GM21515 (cell line): ENCODE results near the gene KLKB1.
"Not testable (repeated sequence)": the region's sequence is repeated elsewhere in the genome, so short reads cannot be mapped to it uniquely, and the experiment has no call there.

Experiments
- ATAC-seq: cut with Tn5 transposase; IDR thresholded peaks from one replicate; pipeline ENCODE4 v1.9.1; 2021; ENCODE audit not compliant: unreplicated experiment

The KLKB1 gene

GRCh38 chr4:186264660-186265059 lies 37.4 kb downstream of the KLKB1 start:
- no peak for ATAC-seq

GRCh38 chr4:186265250-186265649 lies 37.9 kb downstream of the KLKB1 start:
- not testable (repeated sequence) for ATAC-seq

- no peak for ATAC-seq
These were observed 38.7 kb downstream of the KLKB1 start, which contains the start of gene F11 for GRCh38 chr4:186265683-186266652. Gene F11, plus strand, starts transcription at chr4:186266189. Its CDS starts 948 bp downstream, at chr4:186267137.

- ATAC-seq: no peak
These were observed 39.6 kb downstream of the KLKB1 start for GRCh38 chr4:186266729-186267456.

GRCh38 chr4:186271081-186271678 lies 43.9 kb downstream of the KLKB1 start:
- no peak for ATAC-seq

GRCh38 chr4:186272699-186273391 lies 45.5 kb downstream of the KLKB1 start:
- no peak for ATAC-seq

- ATAC-seq: not testable (repeated sequence)
These were observed 46.1 kb downstream of the KLKB1 start for GRCh38 chr4:186273392-186273789.

- ATAC-seq: no peak
These were observed 56.0 kb downstream of the KLKB1 start for GRCh38 chr4:186283311-186283710.

- ATAC-seq: no peak
These were observed 57.8 kb downstream of the KLKB1 start for GRCh38 chr4:186285147-186285546.

- ATAC-seq: no peak
These were observed 59.3 kb downstream of the KLKB1 start for GRCh38 chr4:186286581-186286980.

- ATAC-seq: no peak
These were observed 64.1 kb downstream of the KLKB1 start for GRCh38 chr4:186291256-186291890.

- ATAC-seq: no peak
These were observed 66.9 kb downstream of the KLKB1 start for GRCh38 chr4:186294160-186294559.

GRCh38 chr4:186296481-186296880 lies 69.2 kb downstream of the KLKB1 start:
- ATAC-seq: no peak

GRCh38 chr4:186297013-186297645 lies 69.8 kb downstream of the KLKB1 start:
- no peak for ATAC-seq

- no peak for ATAC-seq
These were observed 70.8 kb downstream of the KLKB1 start for GRCh38 chr4:186298031-186298647.

- ATAC-seq: no peak
These were observed 72.0 kb downstream of the KLKB1 start for GRCh38 chr4:186299291-186299690.

- no peak for ATAC-seq
These were observed 73.5 kb downstream of the KLKB1 start for GRCh38 chr4:186300659-186301390.

- no peak for ATAC-seq
These were observed 76.9 kb downstream of the KLKB1 start for GRCh38 chr4:186304216-186304615.
